H9 (cell line): ENCODE data around the gene GCGR. TPM values are rescaled to one million over a fixed set of nuclear protein-coding genes. Genes with fewer than 3 reads are reported as not detected.
A peak's percentile ranks its signal among the peaks of the same experiment; 100 is the strongest.

Experiments
- DNase-seq: peaks from one replicate; pipeline ENCODE4 v3.0.0-alpha.2; 2017
- H2AFZ ChIP-seq: one replicate; pipeline ENCODE4 v1.6.1; 2013; ENCODE audit warnings: mild to moderate bottlenecking, low read length, control low read depth, moderate library complexity
- H2AK5ac ChIP-seq: 2 replicates; pipeline ENCODE4 v1.6.1; 2013; ENCODE audit warnings: low read length, control low read depth, mixed read lengths; ENCODE audit not compliant: insufficient read length
- H2BK120ac ChIP-seq: one replicate; pipeline ENCODE4 v1.6.1; 2013; ENCODE audit warnings: low read depth, mild to moderate bottlenecking, low read length, control low read depth, inconsistent platforms; ENCODE audit not compliant: poor library complexity, severe bottlenecking
- H2BK12ac ChIP-seq: 2 replicates; pipeline ENCODE4 v1.6.1; 2013; ENCODE audit warnings: low read length, control low read depth, mixed read lengths, low read depth; ENCODE audit not compliant: insufficient read length
- H2BK15ac ChIP-seq: 2 replicates; pipeline ENCODE4 v1.6.1; 2013; ENCODE audit warnings: low read depth, low read length, control low read depth
- H2BK20ac ChIP-seq: one replicate; pipeline ENCODE4 v1.6.1; 2013; ENCODE audit warnings: low read depth, mild to moderate bottlenecking, low read length, control low read depth, inconsistent platforms; ENCODE audit not compliant: poor library complexity, severe bottlenecking
- H2BK5ac ChIP-seq: 2 replicates; pipeline ENCODE4 v1.6.1; 2013; ENCODE audit warnings: low read length, control low read depth, mixed read lengths; ENCODE audit not compliant: insufficient read length
- H3K14ac ChIP-seq: 2 replicates; pipeline ENCODE4 v1.6.1; 2013; ENCODE audit warnings: low read length, control low read depth; ENCODE audit not compliant: insufficient read depth
- H3K18ac ChIP-seq: 2 replicates; pipeline ENCODE4 v1.6.1; 2013; ENCODE audit warnings: low read depth, mild to moderate bottlenecking, mixed read lengths, low read length, control low read depth; ENCODE audit not compliant: insufficient read length
- H3K23ac ChIP-seq: 2 replicates; pipeline ENCODE4 v1.6.1; 2013; ENCODE audit warnings: low read length, control low read depth, mixed read lengths, low read depth; ENCODE audit not compliant: insufficient read length
- H3K23me2 ChIP-seq: 2 replicates; pipeline ENCODE4 v1.6.1; 2013; ENCODE audit warnings: low read depth, mild to moderate bottlenecking, mixed read lengths, low read length, control low read depth; ENCODE audit not compliant: insufficient read length, poor library complexity, severe bottlenecking
- H3K27ac ChIP-seq: 2 replicates; pipeline ENCODE4 v1.5.1; 2013; ENCODE audit warnings: low read length, control low read depth, mixed read lengths, low read depth; ENCODE audit not compliant: insufficient read length
- H3K27me3 ChIP-seq: 2 replicates; pipeline ENCODE4 v1.6.1; 2013; ENCODE audit warnings: low read length, control low read depth, inconsistent platforms; ENCODE audit not compliant: insufficient read depth
- H3K4ac ChIP-seq: 2 replicates; pipeline ENCODE4 v1.6.1; 2013; ENCODE audit warnings: low read depth, mild to moderate bottlenecking, control low read depth, inconsistent platforms, low read length, moderate library complexity
- H3K4me1 ChIP-seq: 2 replicates; pipeline ENCODE4 v1.6.1; 2013; ENCODE audit warnings: low read length, control low read depth, inconsistent platforms; ENCODE audit not compliant: insufficient read depth
- H3K4me2 ChIP-seq: 2 replicates; pipeline ENCODE4 v1.6.1; 2013; ENCODE audit warnings: low read length, control low read depth, mixed read lengths; ENCODE audit not compliant: insufficient read length, insufficient read depth
- H3K56ac ChIP-seq: 2 replicates; pipeline ENCODE4 v1.6.1; 2013; ENCODE audit warnings: low read depth, mild to moderate bottlenecking, mixed read lengths, low read length, control low read depth; ENCODE audit not compliant: insufficient read length
- H3K79me1 ChIP-seq: 2 replicates; pipeline ENCODE4 v1.6.1; 2013; ENCODE audit warnings: low read depth, mild to moderate bottlenecking, moderate library complexity, low read length, control low read depth, inconsistent platforms; ENCODE audit not compliant: insufficient read depth, poor library complexity, severe bottlenecking
- H3K79me2 ChIP-seq: 2 replicates; pipeline ENCODE4 v1.6.1; 2013; ENCODE audit warnings: low read length, control low read depth, inconsistent platforms; ENCODE audit not compliant: insufficient read depth
- H3K9ac ChIP-seq: 2 replicates; pipeline ENCODE4 v1.6.1; 2013; ENCODE audit warnings: low read length, control low read depth, mixed read lengths; ENCODE audit not compliant: insufficient read length; ENCODE audit errors: extremely low read depth
- H3K9me3 ChIP-seq: one replicate; pipeline ENCODE4 v1.6.1; 2013; ENCODE audit warnings: low read depth, low read length, inconsistent platforms; ENCODE audit not compliant: control insufficient read depth
- H3T11ph ChIP-seq: one replicate; pipeline ENCODE4 v1.6.1; 2013; ENCODE audit warnings: mild to moderate bottlenecking, low read length, control low read depth, inconsistent platforms
- H4K20me1 ChIP-seq: one replicate; pipeline ENCODE4 v1.6.1; 2013; ENCODE audit not compliant: control insufficient read depth, insufficient read length, insufficient read depth
- H4K5ac ChIP-seq: 2 replicates; pipeline ENCODE4 v1.6.1; 2013; ENCODE audit warnings: low read depth, mild to moderate bottlenecking, mixed read lengths, low read length, control low read depth; ENCODE audit not compliant: insufficient read length
- H4K8ac ChIP-seq: replicated peaks from 2 replicates; pipeline ENCODE4 v1.6.1; 2013; ENCODE audit warnings: low read length, control low read depth, mixed read lengths, low read depth; ENCODE audit not compliant: insufficient read length
- H4K91ac ChIP-seq: 2 replicates; pipeline ENCODE4 v1.6.1; 2013; ENCODE audit warnings: low read depth, mild to moderate bottlenecking, moderate library complexity, mixed read lengths, low read length, control low read depth; ENCODE audit not compliant: insufficient read length
- H3K27ac Mint-ChIP-seq, 3 experiments: 2 replicates in 2 of 3; 3 replicates in 1 of 3; pipeline ENCODE4 v1.8.0; 2020 to 2021; ENCODE audit warnings: mixed read lengths in 3 of 3, mild to moderate bottlenecking in 1 of 3, moderate library complexity in 1 of 3
- H3K27me3 Mint-ChIP-seq: 2 replicates; pipeline ENCODE4 v1.8.0; 2021; ENCODE audit warnings: low read depth, mild to moderate bottlenecking, moderate library complexity, mixed read lengths
- H3K36me3 Mint-ChIP-seq, 3 experiments: 2 replicates in 2 of 3; 3 replicates in 1 of 3; pipeline ENCODE4 v1.8.0; 2020 to 2021; ENCODE audit warnings: low read depth in 3 of 3, mixed read lengths in 3 of 3; ENCODE audit not compliant: insufficient read depth in 1 of 3
- H3K4me1 Mint-ChIP-seq, 2 experiments: 2 replicates each; pipeline ENCODE4 v1.8.0; 2020; ENCODE audit warnings: mixed read lengths in 2 of 2
- H3K4me3 Mint-ChIP-seq, 2 experiments: 2 replicates in 1 of 2; 3 replicates in 1 of 2; pipeline ENCODE4 v1.8.0; 2020 to 2021; ENCODE audit warnings: mild to moderate bottlenecking in 2 of 2, mixed read lengths in 2 of 2, moderate library complexity in 1 of 2
- H3K9me3 Mint-ChIP-seq, 2 experiments: 2 replicates in 1 of 2; 3 replicates in 1 of 2; pipeline ENCODE4 v1.8.0; 2020; ENCODE audit warnings: mild to moderate bottlenecking in 2 of 2, mixed read lengths in 2 of 2, moderate library complexity in 1 of 2
- CTCF ChIP-seq: fragments of 200-600 bp; sonication (generic); conservative IDR thresholded peaks from 3 replicates; pipeline ENCODE4 v1.8.0; 2021; ENCODE audit warnings: antibody characterized with exemption, mild to moderate bottlenecking
- WGBS: extraction: QIAGEN DNeasy Blood & Tissue Kit; methylation state at CpG from one replicate; pipeline ENCODE4 v1.1.7; 2013; ENCODE audit warnings: missing lambda C conversion rate, low lambda C conversion rate, mixed read lengths; ENCODE audit not compliant: insufficient read length; ENCODE audit errors: extremely low coverage; 5-methylcytosine and 5-hydroxymethylcytosine counted together
- total RNA-seq: library from RNA; stranded (reverse); gene quantifications from 2 replicates; pipeline ENCODE4 v1.2.1, GENCODE V29; 2021

GCGR gene
- total RNA-seq, 1 experiment from 2014 or later: 0.24 TPM

GRCh38 chr17:81822312-81822637, 18.3 kb downstream of the GCGR start:
- no peak overlapping the region for H3K4me2 ChIP-seq
- TF ChIP-seq CTCF: no peak
- no peak overlapping the region for H2AK5ac ChIP-seq
- H3K14ac ChIP-seq: no peak overlapping the region; the same call in 1 of the 2 replicates
- peaks cover 5 to 20% of the 10 kb centered on the region in 2 experiments for H3K4me1 Mint-ChIP-seq
- H3K27ac Mint-ChIP-seq: peak overlapping the region in 1 of 3 experiments; percentile 92; a peak in 1 of 7 replicates
- no peak overlapping the region for H2BK120ac ChIP-seq
- H3K18ac ChIP-seq: no peak overlapping the region
- H2BK20ac ChIP-seq: no peak overlapping the region
- H4K91ac ChIP-seq: no peak overlapping the region
- no peak overlapping the region for H3K9ac ChIP-seq
- no peaks in the 10 kb centered on the region; a peak in 1 of 5 replicates for H3K9me3 Mint-ChIP-seq
- H4K20me1 ChIP-seq: no peaks in the 10 kb centered on the region
- H2BK15ac ChIP-seq: no peak overlapping the region
- no peaks in the 10 kb centered on the region for H3K27me3 ChIP-seq
- no peaks in the 10 kb centered on the region for H3K23me2 ChIP-seq
- H3T11ph ChIP-seq: no peak overlapping the region
- no CpG with 5 or more reads among the region's 8 CpGs for WGBS
- peaks cover 0 to 5% (median 4%) of the 10 kb centered on the region in 3 experiments; a peak in 4 of 7 replicates for H3K36me3 Mint-ChIP-seq
- no peak overlapping the region for H3K56ac ChIP-seq
- no peak overlapping the region for H4K5ac ChIP-seq
- H3K79me2 ChIP-seq: no peaks in the 10 kb centered on the region
- peaks cover 6% of the 10 kb centered on the region for H3K27me3 Mint-ChIP-seq
- H3K79me1 ChIP-seq: peaks cover 3% of the 10 kb centered on the region
- H3K4ac ChIP-seq: no peak overlapping the region
- H3K27ac ChIP-seq: no peak overlapping the region
- H2BK12ac ChIP-seq: no peak overlapping the region
- no peak overlapping the region for H4K8ac ChIP-seq
- H2BK5ac ChIP-seq: no peak overlapping the region
- 0 out of 5 replicates have a peak overlapping the region, but pooled peaks of 1 of the 2 experiments have one; percentile 7 for H3K4me3 Mint-ChIP-seq
- no peaks in the 10 kb centered on the region for H3K9me3 ChIP-seq
- H3K23ac ChIP-seq: no peak overlapping the region
- DNase-seq: no peak
- H3K4me1 ChIP-seq: no peaks in the 10 kb centered on the region; the same call in 1 of the 2 replicates
- no peak overlapping the region for H2AFZ ChIP-seq
